MM.1S (cell line): ENCODE results near the gene WDFY2.

Experiments
- DNase-seq: peaks from one replicate; pipeline ENCODE4 v3.0.0-alpha.2; 2015
- H2AFZ ChIP-seq: fragments of 300-600 bp; sonication (generic); 2 replicates; pipeline ENCODE4 v1.6.0; 2016; ENCODE audit warnings: antibody characterized with exemption, low read length
- H3F3A ChIP-seq: fragments of 300-600 bp; sonication (generic); 2 replicates; pipeline ENCODE4 v1.6.1; 2016; ENCODE audit warnings: mild to moderate bottlenecking, antibody characterized with exemption, low read length, moderate library complexity, mixed read lengths; ENCODE audit not compliant: insufficient read depth
- H3K27ac ChIP-seq: fragments of 300-600 bp; sonication (generic); 2 replicates; pipeline ENCODE4 v1.5.1; 2016; ENCODE audit warnings: mild to moderate bottlenecking, low read length
- H3K27me3 ChIP-seq: fragments of 300-600 bp; sonication (generic); replicated peaks from 2 replicates; pipeline ENCODE4 v1.6.0; 2016; ENCODE audit warnings: low read length; ENCODE audit not compliant: insufficient read depth
- H3K36me3 ChIP-seq: fragments of 300-600 bp; sonication (generic); replicated peaks from 2 replicates; pipeline ENCODE4 v1.6.1; 2016; ENCODE audit warnings: mild to moderate bottlenecking, low read length, mixed read lengths; ENCODE audit not compliant: insufficient read depth
- H3K4me1 ChIP-seq: fragments of 300-600 bp; sonication (generic); 2 replicates; pipeline ENCODE4 v1.6.1; 2016; ENCODE audit warnings: low read length, mixed read lengths
- H3K4me2 ChIP-seq: fragments of 300-600 bp; sonication (generic); 2 replicates; pipeline ENCODE4 v1.6.0; 2016; ENCODE audit warnings: low read depth, low read length
- H3K4me3 ChIP-seq: fragments of 300-600 bp; sonication (generic); 2 replicates; pipeline ENCODE4 v1.5.1; 2016; ENCODE audit warnings: low read length, mixed read lengths
- H3K79me2 ChIP-seq: fragments of 300-600 bp; sonication (generic); 2 replicates; pipeline ENCODE4 v1.6.1; 2016; ENCODE audit warnings: mixed run types, low read length, mixed read lengths
- H3K9ac ChIP-seq: fragments of 300-600 bp; sonication (generic); 2 replicates; pipeline ENCODE4 v1.6.1; 2016; ENCODE audit warnings: low read length, mixed read lengths
- H3K9me2 ChIP-seq: fragments of 300-600 bp; sonication (generic); replicated peaks from 2 replicates; pipeline ENCODE4 v1.6.1; 2016; ENCODE audit warnings: mild to moderate bottlenecking, low read length, mixed read lengths; ENCODE audit not compliant: insufficient read depth
- H3K9me3 ChIP-seq: fragments of 300-600 bp; sonication (generic); replicated peaks from 2 replicates; pipeline ENCODE4 v1.6.1; 2016; ENCODE audit warnings: mild to moderate bottlenecking, low read length, mixed read lengths; ENCODE audit not compliant: insufficient read depth
- H4K20me1 ChIP-seq: fragments of 300-600 bp; sonication (generic); 2 replicates; pipeline ENCODE4 v1.6.1; 2016; ENCODE audit warnings: mild to moderate bottlenecking, low read length, moderate library complexity, mixed read lengths; ENCODE audit not compliant: insufficient read depth
- CTCF ChIP-seq: fragments of 300-600 bp; sonication (generic); IDR thresholded peaks from 2 replicates; pipeline ENCODE4 v1.5.1; 2016; ENCODE audit warnings: antibody characterized with exemption, low read length, mixed read lengths
- EZH2 ChIP-seq: fragments of 300-600 bp; sonication (generic); optimal IDR thresholded peaks from 2 replicates; pipeline ENCODE3; 2017; ENCODE audit warnings: low read depth, mild to moderate bottlenecking, antibody characterized with exemption, low read length, mixed read lengths
- EZH2phosphoT487 ChIP-seq: fragments of 300-600 bp; sonication (generic); IDR thresholded peaks from 2 replicates; pipeline ENCODE4 v1.6.1; 2018; ENCODE audit warnings: antibody characterized with exemption, low read length

Gene WDFY2

GRCh38 chr13:51607165-51607564 is 22.9 kb downstream of the WDFY2 start:
- H3K4me3 ChIP-seq, result no peak overlapping the region
- no peak for TF ChIP-seq EZH2phosphoT487
- no peak for TF ChIP-seq EZH2
- no peak for TF ChIP-seq CTCF
- H3K9me3 ChIP-seq, result no peaks in the 10 kb centered on the region
- no peaks in the 10 kb centered on the region for H3K4me1 ChIP-seq
- H2AFZ ChIP-seq, result no peak overlapping the region
- no peaks in the 10 kb centered on the region for H4K20me1 ChIP-seq
- no peak overlapping the region for H3K9ac ChIP-seq
- no peaks in the 10 kb centered on the region for H3F3A ChIP-seq
- no peak overlapping the region for H3K4me2 ChIP-seq
- no peaks in the 10 kb centered on the region for H3K36me3 ChIP-seq
- H3K9me2 ChIP-seq, result no peaks in the 10 kb centered on the region
- no peak overlapping the region for H3K27ac ChIP-seq
- no peaks in the 10 kb centered on the region for H3K27me3 ChIP-seq
- no peak for DNase-seq
- no peaks in the 10 kb centered on the region for H3K79me2 ChIP-seq

- no peaks in the 10 kb centered on the region for H3K36me3 ChIP-seq
- H3K27ac ChIP-seq, result no peak overlapping the region
- H3K4me2 ChIP-seq, result no peak overlapping the region
- no peaks in the 10 kb centered on the region for H3K4me1 ChIP-seq
- no peak overlapping the region for H3K9ac ChIP-seq
- H3K9me2 ChIP-seq, result no peaks in the 10 kb centered on the region
- no peaks in the 10 kb centered on the region for H4K20me1 ChIP-seq
- H3K9me3 ChIP-seq, result no peaks in the 10 kb centered on the region
- H3K27me3 ChIP-seq, result no peaks in the 10 kb centered on the region
- no peak for DNase-seq
- no peak overlapping the region for H2AFZ ChIP-seq
- no peak for TF ChIP-seq CTCF
- no peak for TF ChIP-seq EZH2
- no peak for TF ChIP-seq EZH2phosphoT487
- no peak overlapping the region for H3K4me3 ChIP-seq
- no peaks in the 10 kb centered on the region for H3K79me2 ChIP-seq
- no peaks in the 10 kb centered on the region for H3F3A ChIP-seq
Measured at GRCh38 chr13:51608857-51609406, 24.7 kb downstream of the WDFY2 start.

- no peak overlapping the region for H3K27ac ChIP-seq
- no peak overlapping the region for H3K4me2 ChIP-seq
- DNase-seq, result no peak
- no peaks in the 10 kb centered on the region for H3K9me2 ChIP-seq
- H4K20me1 ChIP-seq, result no peaks in the 10 kb centered on the region
- no peak overlapping the region for H2AFZ ChIP-seq
- no peaks in the 10 kb centered on the region for H3K36me3 ChIP-seq
- no peak for TF ChIP-seq EZH2phosphoT487
- TF ChIP-seq CTCF, result no peak
- no peak overlapping the region for H3K9ac ChIP-seq
- no peaks in the 10 kb centered on the region for H3K27me3 ChIP-seq
- H3K9me3 ChIP-seq, result no peaks in the 10 kb centered on the region
- no peaks in the 10 kb centered on the region for H3F3A ChIP-seq
- H3K4me3 ChIP-seq, result no peak overlapping the region
- H3K4me1 ChIP-seq, result no peaks in the 10 kb centered on the region
- no peaks in the 10 kb centered on the region for H3K79me2 ChIP-seq
Measured at GRCh38 chr13:51612867-51613266, 28.6 kb downstream of the WDFY2 start.
